Globus pallidus (tissue), 1 donor: ENCODE results near the gene ACSF3.
"Not testable (repeated sequence)": the region's sequence is repeated elsewhere in the genome, so short reads cannot be mapped to it uniquely, and the experiment has no call there.

Experiments
- DNase-seq: peaks from one replicate; pipeline ENCODE4 v3.0.0-alpha.2; 2015; ENCODE audit warnings: low spot score

The ACSF3 gene

DNA sequence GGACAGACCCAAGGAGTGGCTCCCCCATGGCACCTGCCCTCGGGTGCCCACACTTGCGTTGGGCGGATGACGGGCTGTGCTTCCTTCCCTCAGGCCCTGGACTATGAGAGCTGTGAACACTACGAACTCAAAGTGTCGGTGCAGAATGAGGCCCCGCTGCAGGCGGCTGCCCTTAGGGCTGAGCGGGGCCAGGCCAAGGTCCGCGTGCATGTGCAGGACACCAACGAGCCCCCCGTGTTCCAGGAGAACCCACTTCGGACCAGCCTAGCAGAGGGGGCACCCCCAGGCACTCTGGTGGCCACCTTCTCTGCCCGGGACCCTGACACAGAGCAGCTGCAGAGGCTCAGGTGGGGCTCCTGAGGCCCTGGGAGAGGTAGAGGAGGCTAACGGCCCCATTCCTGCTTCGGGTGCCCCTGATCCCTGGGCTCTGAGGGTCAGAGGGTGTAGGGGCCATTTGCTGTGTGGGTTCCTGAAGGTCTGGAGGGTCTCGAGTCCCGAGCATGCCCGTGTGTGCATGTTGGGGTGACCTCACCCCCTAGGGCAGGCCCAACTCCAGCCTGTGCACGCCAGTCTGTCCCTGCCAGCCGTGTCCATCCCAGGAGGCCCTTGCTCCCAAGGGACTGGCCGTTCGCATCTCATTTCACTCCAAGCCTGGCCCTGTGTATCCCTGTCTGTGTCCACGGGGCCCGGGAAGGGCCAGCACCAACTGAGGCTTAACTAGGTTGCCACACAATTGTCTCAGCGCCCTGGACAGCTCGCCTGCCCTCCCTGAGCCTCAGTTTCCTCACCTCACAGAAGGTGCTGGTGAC, 96.7 kb downstream of the ACSF3 start:
- DNase-seq: no peak

GRCh38 chr16:89191033-89191900, 97.6 kb downstream of the ACSF3 start:
- no peak for DNase-seq

DNA sequence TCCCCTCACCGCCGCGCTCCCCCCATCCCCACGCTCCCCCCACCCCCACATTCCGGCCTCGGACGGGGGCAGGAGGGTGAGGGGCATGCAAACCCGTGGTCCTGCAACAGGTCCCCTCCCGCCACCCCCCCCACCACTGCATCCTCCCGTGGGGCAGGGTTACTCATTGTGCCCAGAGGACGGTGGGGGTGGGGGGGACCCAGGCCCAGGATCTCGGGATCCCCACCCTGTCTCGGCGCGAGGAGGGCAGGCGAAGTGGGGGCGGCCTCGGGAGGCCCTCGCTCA, 98.2 kb downstream of the ACSF3 start:
- no peak for DNase-seq

DNA sequence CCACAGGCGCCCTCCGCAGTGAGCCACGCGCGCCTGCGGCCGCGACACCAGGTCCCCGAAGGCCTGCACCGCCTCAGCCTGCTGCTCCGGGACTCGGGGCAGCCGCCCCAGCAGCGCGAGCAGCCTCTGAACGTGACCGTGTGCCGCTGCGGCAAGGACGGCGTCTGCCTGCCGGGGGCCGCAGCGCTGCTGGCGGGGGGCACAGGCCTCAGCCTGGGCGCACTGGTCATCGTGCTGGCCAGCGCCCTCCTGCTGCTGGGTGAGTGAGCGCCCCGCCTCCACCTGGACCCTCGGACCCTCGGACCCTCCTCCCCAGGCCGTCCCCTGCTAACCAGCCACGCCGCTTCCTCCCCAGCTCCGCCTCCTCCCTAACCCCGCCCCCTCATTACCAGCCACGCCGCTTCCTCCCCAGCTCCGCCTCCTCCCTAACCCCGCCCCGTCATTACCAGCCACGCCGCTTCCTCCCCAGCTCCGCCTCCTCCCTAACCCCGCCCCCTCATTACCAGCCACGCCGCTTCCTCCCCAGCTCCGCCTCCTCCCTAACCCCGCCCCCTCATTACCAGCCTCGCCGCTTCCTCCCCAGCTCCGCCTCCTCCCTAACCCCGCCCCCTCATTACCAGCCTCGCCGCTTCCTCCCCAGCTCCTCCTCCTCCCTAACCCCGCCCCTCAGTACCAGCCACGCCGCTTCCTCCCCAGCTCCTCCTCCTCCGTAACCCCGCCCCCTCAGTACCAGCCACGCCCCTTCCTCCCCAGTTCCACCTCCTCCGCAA, 98.7 kb downstream of the ACSF3 start:
- not testable (repeated sequence) for DNase-seq

GRCh38 chr16:89192956-89193575, 99.4 kb downstream of the ACSF3 start:
- DNase-seq: no peak

DNA sequence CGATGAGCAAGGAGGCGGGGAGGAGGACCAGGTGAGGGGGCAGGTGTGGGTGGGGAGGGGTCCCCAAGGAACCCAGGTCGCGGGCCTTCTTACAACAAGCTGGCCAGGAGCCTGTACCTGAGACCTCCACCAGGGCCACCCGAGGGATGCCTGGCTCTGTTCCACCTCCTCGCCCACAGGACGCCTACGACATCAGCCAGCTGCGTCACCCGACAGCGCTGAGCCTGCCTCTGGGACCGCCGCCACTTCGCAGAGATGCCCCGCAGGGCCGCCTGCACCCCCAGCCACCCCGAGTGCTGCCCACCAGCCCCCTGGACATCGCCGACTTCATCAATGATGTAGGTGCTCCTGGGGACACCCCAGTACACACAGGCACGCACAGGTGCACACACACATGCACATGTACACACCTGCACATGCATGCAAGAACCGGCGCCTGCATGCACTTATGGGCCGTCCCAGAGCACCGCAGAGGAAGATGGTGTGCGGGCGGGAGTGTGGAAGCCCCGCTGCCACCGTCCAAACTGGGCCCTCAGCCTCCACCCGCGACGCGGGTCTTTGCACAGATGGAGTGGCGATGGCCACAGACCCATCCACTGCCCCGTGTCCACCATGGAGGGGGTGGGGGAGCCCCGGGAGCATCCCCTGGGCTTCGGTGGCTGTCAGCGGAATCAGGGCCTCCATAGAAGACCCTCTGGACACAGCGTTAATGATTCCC, 100.1 kb downstream of the ACSF3 start:
- no peak for DNase-seq

GRCh38 chr16:89194340-89195311, 101.0 kb downstream of the ACSF3 start:
- no peak for DNase-seq

DNA sequence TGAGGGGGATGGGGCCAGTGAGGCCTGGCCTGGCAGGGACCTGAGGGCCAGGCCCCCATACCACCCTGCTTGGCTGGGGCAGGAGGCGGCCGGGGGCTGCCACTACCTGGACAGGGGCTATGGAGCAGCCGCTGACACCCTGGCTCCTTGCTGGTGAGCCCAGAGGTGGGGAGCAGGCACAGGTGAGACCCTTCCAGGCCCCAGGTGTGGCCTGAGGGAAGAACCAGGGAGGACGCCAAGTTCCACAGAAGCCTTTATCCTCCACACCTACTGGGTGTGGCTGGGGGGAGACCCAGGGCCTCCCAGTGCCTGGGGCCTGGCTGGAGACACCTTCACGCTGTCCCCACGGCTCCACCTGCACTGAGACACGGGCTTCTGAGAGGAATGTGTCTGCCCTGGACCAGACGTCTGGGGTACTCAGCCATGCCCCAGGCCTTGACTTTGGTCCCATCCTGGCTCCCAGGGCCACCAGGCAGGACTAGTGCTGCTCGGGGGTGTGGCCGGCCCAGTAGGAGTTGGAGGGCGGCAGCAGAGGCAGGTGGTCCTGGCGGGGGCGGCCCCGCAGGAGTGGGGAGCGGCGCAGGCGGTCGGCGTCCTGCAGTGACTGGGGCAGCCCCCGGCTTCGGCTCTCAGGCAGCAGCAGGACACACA, 102.0 kb downstream of the ACSF3 start:
- DNase-seq: no peak

DNA sequence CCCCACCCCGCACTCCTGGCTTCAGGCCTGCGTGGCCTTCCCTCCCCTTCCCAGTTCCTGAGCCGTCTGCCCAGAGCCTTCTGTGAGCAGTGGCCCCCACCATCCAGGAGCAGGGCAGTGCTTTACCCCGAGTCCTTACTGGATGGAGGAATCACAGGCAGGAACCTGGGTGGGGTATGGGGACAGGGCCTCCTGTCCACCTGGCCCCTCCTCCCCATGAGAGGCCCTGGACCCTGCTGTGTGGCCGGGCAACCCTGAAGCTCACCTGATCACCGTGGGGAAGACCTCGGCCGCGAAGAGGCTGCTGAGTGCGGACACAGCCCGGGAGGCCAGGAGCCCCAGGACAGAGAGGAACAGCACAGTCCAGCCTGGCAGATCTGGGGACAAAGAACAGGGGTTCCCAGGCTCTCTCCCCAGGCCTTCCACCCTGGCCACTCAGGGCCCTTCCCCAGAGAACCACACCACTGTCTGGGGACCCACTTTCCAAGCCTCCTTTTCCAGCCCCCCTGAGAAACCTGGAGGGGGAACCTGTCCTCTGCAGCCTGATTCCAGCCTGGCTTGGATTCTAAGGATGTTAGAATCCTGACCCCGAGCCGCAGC, 103.5 kb downstream of the ACSF3 start:
- no peak for DNase-seq

- no peak for DNase-seq
Measured at GRCh38 chr16:89197633-89198416, 104.2 kb downstream of the ACSF3 start.

- no peak for DNase-seq
Measured at GRCh38 chr16:89198417-89199240, 105.0 kb downstream of the ACSF3 start.

DNA sequence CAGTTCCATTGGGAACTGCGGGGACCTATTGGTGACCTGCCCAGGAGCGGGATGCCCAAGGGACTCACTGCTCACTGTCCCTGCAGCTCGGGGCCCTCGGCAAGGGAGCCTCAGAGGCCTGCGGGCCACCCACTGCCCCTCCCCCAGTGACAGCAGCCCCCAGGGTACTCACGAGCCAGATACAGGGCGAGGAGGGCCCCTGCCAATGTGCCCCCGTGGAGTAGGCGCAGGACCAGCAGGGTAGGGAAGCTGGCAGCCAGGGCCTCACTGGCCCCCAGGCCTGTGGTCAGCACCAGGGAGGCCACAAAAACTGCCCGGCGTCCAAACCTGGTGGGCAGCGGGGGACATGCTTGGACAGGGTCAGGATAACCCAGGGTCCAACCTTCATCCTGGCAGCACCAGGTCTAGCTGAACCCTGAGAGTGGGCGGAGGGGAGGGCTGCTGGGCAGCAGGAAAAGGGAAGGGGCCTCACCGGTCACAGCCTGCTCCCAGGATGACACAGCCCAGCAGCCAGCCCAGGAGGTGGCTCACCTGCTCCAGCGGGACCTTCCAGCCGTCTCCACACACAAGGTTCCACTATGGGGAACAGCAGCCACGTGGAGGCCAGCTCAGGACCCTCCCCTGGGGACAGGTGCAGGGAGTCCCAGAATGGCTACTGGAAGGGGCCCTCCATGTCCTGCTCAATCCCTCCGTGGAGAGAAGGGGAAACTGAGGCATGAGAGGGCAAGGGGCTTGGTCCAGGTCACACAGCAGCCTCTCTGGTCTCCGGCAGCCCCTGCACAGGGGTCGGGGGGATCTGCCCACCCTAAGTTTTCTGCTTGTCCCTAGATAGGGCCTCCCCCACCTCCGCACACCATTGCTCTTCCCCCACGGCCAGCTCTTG, 105.8 kb downstream of the ACSF3 start:
- DNase-seq: no peak

GRCh38 chr16:89200124-89200849, 106.6 kb downstream of the ACSF3 start, which contains the start of gene SLC22A31:
Gene SLC22A31 (minus strand): TSS chr16:89200537. CDS start chr16:89200501, 36 bp downstream.
- no peak for DNase-seq

DNA sequence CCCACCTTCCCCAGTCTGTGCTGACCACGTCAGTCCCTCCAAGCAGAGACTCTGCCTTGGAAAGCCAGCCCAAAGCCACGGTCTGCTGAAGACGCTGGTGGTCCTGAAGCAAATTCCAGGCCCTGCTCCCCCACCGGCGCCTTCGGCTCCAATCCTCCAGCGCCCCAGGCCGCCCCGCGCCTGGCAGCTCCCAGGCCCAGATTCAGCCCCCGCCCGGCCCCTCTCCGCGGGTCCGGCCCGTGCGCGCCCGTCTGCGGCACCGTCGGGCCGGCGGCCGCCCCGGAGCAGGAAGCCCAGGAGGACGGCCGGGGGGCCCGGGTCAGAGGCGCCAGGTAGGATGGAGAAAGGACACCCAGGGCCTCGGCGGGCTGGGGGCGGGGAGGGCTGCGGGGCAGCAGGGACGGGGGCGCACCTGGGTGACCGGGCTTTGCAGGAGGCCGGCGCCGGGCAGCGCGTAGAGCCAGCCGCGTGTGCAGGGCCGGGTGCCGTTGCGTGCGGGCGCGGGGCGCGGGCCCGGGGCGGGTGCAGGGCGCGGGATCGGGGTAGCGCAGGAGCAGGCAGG, 107.3 kb downstream of the ACSF3 start:
- DNase-seq: no peak
